Adrenal gland (tissue), 5 donors: ENCODE results near the gene TUBA3D.
"Not testable (repeated sequence)": the region's sequence is repeated elsewhere in the genome, so short reads cannot be mapped to it uniquely, and the experiment has no call there.

ENCODE experiments used
- POLR2A ChIP-seq, 2 donors: fragments of 450-650 bp; IDR thresholded peaks; one replicate each; pipeline ENCODE4 v1.6.1; 2017; ENCODE audit warnings: antibody characterized with exemption in 2 of 2, mild to moderate bottlenecking in 2 of 2, moderate library complexity in 1 of 2
- TF ChIP-seq, protein P1 (sequence below), 6 experiments: fragments of 450-650 bp in 4 of 6; fragments of 200-600 bp in 2 of 6; sonication (generic) in 1 of 6; IDR thresholded peaks; 1 replicate in 5 of 6; 2 replicates in 1 of 6; pipeline versions ENCODE4 v1.5.1 to v1.8.0; 2016 to 2021; ENCODE audit warnings: antibody characterized with exemption in 6 of 6, mild to moderate bottlenecking in 2 of 6, moderate library complexity in 1 of 6
- donor health status: DM: no; HTN: no; CAD: no.

DNA sequence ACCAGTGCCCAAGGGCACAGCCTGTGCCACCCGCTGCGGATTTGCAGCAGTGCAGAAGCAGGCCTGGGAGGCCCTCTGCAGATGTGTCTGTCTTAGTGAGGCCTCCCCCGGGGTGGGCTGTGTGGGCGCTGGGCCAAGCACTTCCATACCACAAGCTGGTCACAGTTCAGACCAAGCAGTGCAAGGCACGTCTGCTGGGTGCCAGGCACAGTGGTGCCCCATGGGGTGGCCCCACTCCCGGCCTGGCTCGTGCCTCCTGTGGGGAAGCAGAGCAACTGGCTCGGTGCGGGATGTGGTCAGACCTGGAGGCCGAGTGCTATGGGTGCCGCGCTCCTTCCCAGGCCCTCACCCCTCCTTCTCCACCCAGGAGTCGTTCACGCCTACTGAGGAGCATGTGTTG, 39.3 kb downstream of the TUBA3D start:
- TF ChIP-seq, protein P1, sequence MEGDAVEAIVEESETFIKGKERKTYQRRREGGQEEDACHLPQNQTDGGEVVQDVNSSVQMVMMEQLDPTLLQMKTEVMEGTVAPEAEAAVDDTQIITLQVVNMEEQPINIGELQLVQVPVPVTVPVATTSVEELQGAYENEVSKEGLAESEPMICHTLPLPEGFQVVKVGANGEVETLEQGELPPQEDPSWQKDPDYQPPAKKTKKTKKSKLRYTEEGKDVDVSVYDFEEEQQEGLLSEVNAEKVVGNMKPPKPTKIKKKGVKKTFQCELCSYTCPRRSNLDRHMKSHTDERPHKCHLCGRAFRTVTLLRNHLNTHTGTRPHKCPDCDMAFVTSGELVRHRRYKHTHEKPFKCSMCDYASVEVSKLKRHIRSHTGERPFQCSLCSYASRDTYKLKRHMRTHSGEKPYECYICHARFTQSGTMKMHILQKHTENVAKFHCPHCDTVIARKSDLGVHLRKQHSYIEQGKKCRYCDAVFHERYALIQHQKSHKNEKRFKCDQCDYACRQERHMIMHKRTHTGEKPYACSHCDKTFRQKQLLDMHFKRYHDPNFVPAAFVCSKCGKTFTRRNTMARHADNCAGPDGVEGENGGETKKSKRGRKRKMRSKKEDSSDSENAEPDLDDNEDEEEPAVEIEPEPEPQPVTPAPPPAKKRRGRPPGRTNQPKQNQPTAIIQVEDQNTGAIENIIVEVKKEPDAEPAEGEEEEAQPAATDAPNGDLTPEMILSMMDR (IDR thresholded peaks at IDR 0.05) = not testable (repeated sequence)
- not testable (repeated sequence) for TF ChIP-seq POLR2A (IDR thresholded peaks at IDR 0.05)
